GM21528 (cell line): ENCODE results near the gene DUOX2.
"Not testable (repeated sequence)": the region's sequence is repeated elsewhere in the genome, so short reads cannot be mapped to it uniquely, and the experiment has no call there.

Experiments used
- ATAC-seq: cut with Tn5 transposase; IDR thresholded peaks from one replicate; pipeline ENCODE4 v1.9.1; 2021; ENCODE audit warnings: mild to moderate bottlenecking, moderate library complexity; ENCODE audit not compliant: unreplicated experiment, low FRiP score

Gene DUOX2

GRCh38 chr15:45139770-45140169 lies 25.8 kb upstream of the DUOX2 start:
- ATAC-seq: no peak

GRCh38 chr15:45138814-45139765 lies 25.1 kb upstream of the DUOX2 start:
- no peak for ATAC-seq

GRCh38 chr15:45137703-45138102 lies 23.7 kb upstream of the DUOX2 start:
- ATAC-seq: no peak

- ATAC-seq: no peak
These were observed 22.4 kb upstream of the DUOX2 start for GRCh38 chr15:45136378-45136764.

GRCh38 chr15:45135705-45136377 lies 21.9 kb upstream of the DUOX2 start:
- not testable (repeated sequence) for ATAC-seq

GRCh38 chr15:45134682-45135604 lies 21.0 kb upstream of the DUOX2 start:
- no peak for ATAC-seq

- no peak for ATAC-seq
These were observed 20.1 kb upstream of the DUOX2 start for GRCh38 chr15:45134046-45134445.

- ATAC-seq: no peak
These were observed 19.6 kb upstream of the DUOX2 start for GRCh38 chr15:45133561-45133920.

GRCh38 chr15:45132844-45133560 lies 19.0 kb upstream of the DUOX2 start:
- no peak for ATAC-seq

GRCh38 chr15:45131510-45131909 lies 17.5 kb upstream of the DUOX2 start:
- no peak for ATAC-seq

GRCh38 chr15:45130291-45131000 lies 16.5 kb upstream of the DUOX2 start:
- no peak for ATAC-seq

- no peak for ATAC-seq
These were observed 15.7 kb upstream of the DUOX2 start, which contains the start of the genes DUOX1 and DUOXA1 for GRCh38 chr15:45129651-45130129. DUOX1 (plus strand) TSS chr15:45129994; CDS start chr15:45131967, 1,973 bp downstream. DUOXA1 (minus strand) TSS chr15:45129879; CDS start chr15:45123014, 6,865 bp downstream.

GRCh38 chr15:45128971-45129639 lies 15.1 kb upstream of the DUOX2 start:
- ATAC-seq: no peak

GRCh38 chr15:45126535-45127158 lies 12.7 kb upstream of the DUOX2 start:
- ATAC-seq: no peak

- ATAC-seq: no peak
These were observed 9.4 kb upstream of the DUOX2 start for GRCh38 chr15:45123397-45123796.

GRCh38 chr15:45122719-45123118 lies 8.7 kb upstream of the DUOX2 start:
- ATAC-seq: no peak

GRCh38 chr15:45121706-45122417 lies 7.9 kb upstream of the DUOX2 start:
- ATAC-seq: no peak
